Measurements from ENCODE around the gene PGLYRP3.
"Not testable (repeated sequence)": the region's sequence is repeated elsewhere in the genome, so short reads cannot be mapped to it uniquely, and the experiment has no call there.

The PGLYRP3 gene

DNA sequence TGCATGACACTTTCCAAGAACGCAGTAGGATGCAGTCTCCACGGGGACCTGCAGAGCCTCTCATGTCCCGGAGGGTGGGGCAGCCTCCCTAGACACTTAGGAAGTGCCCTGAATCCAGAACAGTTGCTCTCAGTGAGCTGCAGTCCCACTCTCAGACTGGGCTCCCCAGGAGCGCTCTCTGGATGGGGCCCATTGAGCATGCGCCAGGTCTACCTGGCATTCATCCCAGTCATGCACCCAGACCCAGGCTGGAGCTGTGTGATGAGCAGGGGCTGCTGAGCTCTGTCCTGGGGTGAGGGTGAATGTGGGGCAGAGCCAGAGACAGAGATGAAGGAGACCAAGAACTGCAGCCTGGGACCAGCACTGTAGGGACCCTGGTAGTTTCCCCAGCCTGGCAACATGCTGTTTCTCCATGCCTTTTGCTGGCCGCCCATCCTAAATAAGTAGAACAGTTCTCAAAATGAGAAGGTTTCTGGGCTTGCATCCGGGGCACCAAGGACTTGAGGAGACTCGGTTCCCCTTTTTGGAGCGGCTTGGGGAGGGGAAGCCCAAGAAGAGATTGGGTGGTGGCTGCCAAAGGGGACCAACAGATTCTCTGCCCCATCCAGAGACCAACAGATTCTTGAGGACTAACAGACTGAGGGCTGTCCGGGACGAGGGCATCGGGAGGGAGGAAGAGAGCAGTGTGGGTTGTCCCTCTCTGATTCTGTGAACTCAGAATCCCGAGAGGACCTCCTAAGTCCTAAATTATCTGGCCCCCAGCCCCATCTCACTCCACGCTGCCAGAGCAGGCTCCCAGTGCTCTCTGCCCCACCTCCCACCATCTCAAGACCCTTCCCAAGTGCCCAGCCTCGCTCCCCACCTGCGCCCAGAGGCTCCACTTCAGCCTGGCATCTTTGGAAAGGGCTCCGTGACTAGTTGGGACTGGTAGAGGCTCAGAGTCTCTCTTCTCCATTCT, 36.9 kb upstream of the PGLYRP3 start:
- peak; percentile 32 for DNase-seq (ENCODE audit: low spot score)
- FAIRE-seq: no peak

DNA sequence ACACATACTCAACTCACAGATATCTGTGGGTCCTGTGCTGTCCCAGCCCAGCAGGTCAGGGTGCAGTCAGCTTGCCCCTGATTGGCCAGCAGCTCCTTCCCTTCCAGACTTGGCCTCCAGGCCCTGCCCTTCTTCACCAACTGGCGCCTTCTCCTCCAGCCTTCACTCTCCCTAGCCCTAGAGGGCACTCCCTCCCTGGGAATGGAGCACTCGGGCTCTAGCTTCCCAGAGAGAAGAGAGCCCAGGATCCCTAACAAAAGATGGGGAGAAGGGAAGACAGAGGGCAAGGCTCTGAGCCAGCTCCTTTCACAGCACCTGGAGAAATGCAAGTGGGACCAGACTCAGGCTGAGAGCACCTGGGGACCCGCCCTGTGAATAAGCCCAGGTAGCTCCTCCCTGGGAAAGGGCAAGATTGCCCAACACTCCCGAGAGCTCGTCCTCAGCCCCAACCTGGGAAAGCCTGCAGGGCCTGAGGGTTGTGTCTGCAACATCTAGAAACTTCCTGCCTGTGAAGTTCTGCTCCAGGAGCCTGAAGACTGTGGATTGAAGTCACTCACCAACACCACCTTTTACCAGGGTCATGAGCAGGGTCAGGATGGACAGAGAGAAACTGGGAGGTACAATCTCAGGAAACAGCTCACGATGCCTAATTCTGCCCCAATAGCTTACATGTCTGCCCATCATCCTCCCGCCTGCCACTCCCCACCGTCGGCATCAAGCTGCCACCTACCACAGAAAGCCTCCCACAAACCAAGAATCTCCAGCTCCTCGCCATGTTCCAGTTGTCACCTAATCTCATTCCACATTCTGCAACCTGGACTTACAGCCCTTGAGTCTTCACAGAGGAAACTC, 36.0 kb upstream of the PGLYRP3 start, which contains the start of gene PGLYRP4:
Gene PGLYRP4, minus strand, starts transcription at position 331 of the 852 bp plus-strand sequence. CDS start 909 bp downstream, outside the sequence.
- no peak for FAIRE-seq
- DNase-seq (ENCODE audit: low spot score): no peak

DNA sequence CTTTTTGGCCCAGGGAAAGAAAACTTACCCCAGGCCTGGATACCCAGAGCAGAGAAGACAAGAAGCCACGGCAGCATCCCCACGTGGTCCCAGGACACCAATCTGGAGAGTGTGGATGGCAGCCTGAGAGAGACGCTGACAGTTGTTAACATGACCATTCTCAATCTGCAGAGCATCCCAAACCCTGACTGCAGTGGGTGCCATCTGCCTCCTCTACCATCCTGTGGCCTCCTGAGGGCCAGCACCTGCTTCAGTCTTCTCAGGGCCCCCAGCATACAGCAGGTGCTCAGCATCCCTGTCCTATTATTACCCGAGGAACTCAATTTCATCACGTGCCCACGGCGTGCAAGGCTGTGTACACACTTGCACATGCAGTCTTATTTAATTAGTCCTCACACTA, 35.1 kb upstream of the PGLYRP3 start:
- FAIRE-seq: no peak
- no peak for DNase-seq (ENCODE audit: low spot score)

DNA sequence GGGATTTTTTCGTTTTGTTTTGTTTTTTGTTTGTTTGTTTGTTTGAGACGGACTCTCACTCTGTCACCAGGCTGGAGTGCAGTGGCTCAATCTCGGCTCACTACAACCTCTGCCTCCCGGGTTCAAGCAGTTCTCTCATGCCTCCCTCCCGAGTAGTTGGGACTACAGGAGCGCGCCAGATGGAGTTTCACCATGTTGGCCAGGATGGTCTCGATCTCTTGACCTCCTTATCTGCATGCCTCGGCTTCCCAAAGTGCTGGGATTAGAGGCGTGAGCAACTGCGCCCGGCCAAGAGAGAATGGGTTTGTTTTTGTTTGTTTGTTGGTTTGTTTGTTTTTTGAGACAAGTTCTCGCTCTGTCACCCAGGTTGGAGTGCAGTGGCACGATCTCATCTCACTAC, 34.3 kb upstream of the PGLYRP3 start:
- DNase-seq (ENCODE audit: low spot score); FAIRE-seq: not testable (repeated sequence)

DNA sequence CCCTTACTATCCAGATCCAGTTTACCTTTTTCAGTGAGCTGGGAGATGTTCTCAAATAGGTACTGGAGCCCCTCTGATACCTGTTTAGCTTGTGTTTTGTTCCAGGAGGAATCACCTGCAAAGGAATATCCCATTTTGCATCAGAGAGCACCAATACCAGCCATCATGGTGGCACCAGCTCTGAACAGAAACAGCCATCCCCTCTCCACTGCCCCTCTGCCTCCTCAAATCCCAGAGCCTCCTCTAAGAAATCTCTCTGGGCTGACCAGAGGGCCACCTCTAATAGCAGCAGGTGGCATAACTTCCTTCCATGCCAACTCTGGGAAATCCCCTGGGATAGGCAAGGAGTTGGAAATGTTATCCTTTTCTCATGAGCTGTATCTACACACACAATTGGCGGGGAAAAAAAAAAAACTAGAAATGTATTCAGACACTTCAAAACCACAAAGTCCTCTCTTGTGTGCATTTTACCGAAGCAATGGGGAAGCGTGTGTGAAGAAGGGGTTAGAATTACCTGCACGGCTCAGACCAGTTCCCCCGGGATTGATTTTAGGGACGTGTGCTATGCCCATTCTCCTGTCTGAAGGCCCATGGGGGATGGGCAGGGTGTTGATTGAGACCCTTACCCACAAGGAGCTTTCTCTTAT, 33.4 kb upstream of the PGLYRP3 start:
- FAIRE-seq (no peak), DNase-seq (ENCODE audit: low spot score) (no peak)

DNA sequence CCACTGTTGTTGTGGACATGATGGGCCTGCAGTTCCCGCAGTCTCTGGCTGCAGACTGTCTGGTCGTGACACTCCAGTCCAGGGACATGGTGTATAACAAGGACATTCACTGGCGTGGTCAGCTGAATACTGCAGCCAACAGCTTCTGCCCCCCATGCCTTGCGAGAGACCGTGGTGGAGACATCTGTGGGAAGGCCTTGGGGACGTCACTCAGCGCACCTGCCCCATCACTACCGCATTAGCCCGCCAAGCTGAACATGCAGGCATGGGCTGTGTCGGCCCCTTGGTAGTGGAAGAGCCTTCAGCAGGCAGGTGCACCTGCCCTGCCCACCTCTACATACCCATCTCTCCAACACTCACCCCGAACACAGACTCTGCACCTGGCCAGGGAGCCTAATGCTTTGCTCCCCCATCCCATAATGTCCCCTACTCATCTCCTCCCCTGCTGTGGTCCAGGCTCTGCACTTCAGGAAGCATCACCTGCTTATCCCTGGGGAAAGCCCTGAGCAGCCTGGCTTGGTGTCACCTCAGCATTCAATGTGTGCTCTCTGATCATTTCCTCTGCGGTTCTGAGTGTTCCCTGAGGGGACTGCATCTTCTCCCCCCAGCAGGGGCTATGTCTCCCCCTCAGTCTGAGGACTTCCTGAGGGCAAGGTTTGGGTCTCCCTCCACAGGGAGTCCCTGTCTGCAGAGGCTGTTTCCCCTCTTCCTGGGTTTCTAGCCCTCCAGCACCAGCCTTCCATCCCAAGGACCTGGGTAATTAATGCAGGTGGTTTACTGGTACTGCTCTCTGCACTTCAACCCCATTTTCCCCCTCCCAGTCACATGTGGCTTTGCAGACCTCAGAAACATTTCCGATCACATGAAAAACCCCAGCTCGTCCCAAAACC, 32.7 kb upstream of the PGLYRP3 start:
- DNase-seq (ENCODE audit: low spot score) (no peak), FAIRE-seq (no peak)

DNA sequence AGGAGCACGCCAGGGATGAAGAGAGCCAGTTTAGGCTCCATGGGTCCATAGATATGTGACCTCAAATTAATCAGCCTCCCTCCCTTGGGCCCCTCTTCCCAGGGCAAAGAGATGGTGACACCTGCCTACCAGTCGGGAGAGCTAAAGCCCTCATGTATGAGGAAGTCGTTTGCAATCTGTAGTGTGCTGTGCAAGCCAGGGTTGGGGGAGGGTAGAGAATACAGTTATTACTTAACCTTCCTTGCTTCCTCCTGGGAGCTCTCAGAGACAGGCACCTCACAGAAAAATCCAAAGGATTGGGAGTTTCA, 31.9 kb upstream of the PGLYRP3 start:
- DNase-seq (ENCODE audit: low spot score) (no peak), FAIRE-seq (no peak)

DNA sequence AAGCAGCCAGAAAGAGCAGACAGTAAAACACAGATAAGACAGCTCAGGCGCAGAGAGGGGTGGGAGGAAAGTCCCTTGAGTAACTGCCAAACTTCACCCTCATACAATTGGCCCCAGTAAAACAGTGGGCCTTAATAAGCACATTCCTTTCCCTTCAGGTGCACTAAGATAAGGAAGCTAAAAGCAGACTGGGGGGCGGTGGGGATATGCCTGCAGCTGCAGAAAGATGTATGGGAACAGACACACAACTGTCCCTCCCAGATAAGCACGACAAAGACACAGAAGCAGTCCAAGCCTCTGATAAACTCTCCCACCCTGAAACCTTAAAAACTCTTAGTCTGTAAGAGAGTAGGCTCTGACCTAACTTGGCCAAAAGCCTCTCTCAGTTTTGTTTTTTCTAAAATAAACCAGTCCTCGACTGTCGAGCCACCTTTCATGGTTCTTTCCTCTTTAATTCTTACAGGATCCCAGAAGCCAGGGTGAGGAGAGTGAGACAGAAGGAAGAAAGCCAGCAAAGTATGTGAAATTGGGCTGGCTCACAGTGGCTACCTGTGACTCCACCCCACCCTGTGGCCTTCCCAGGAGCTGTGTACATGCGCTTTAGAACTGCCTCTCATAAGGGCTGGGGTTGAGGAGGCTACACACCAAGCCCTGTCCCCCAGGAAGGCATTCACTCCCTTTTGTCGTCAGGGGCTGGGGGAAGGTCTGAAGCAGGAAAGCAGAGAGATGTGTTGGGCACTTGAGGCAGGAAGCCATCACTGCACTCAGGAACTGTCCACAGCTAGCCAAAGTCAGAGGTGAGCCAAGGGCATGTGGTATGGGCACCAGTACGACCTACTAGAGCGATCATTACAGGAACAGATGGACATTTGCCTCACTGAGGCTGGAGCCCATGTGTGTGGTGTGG, 31.3 kb upstream of the PGLYRP3 start:
- FAIRE-seq (no peak), DNase-seq (ENCODE audit: low spot score) (no peak)

DNA sequence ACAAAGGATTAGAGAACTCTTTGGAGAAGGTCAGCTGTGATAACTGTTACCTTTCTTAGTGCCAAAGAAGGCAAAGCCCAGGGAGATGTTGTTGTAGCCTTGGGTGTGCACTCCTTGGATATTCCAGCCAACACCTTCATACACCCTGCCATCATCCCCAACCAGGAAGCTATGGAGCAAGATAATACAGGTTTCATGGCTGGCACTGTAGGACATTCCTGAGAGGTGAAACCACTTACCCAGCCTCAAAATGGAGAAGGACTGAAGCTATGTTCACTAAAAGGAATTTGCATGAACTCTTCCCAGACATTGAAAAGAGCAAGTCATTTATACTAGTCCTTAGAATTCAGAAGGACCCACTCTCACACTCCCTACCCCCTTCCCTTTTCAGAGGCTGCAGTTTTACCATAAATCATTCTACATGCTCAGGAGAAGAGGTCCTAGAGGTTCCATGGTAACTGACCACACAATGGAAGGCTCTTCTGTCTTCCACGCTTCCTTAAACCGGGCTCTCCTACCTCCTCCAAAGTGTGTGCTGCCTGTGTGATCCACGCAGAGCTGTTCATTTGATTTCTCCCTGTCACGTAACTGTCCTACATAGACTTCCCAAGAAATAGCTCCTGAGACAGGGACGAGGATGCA, 30.4 kb upstream of the PGLYRP3 start:
- DNase-seq (ENCODE audit: low spot score): no peak
- no peak for FAIRE-seq

DNA sequence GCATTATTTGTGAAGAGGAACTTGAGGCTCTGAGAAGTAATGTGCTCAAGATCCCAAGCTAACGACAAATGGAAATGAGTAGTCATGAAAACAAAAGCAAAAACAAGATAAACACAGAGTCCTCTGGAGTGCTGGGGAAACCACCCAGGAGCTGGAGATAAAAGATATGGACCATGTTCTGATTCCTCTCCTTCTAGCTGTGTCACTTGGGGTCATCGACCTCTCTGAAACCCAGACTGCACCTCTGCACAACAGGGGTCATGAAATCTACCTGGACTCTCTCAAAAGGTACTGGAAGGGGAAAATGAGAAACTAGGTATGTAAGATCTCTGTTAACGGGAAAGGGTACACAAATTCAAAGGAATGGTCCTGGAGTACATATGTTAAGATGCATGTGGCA, 29.4 kb upstream of the PGLYRP3 start:
- DNase-seq (ENCODE audit: low spot score): no peak
- no peak for FAIRE-seq

DNA sequence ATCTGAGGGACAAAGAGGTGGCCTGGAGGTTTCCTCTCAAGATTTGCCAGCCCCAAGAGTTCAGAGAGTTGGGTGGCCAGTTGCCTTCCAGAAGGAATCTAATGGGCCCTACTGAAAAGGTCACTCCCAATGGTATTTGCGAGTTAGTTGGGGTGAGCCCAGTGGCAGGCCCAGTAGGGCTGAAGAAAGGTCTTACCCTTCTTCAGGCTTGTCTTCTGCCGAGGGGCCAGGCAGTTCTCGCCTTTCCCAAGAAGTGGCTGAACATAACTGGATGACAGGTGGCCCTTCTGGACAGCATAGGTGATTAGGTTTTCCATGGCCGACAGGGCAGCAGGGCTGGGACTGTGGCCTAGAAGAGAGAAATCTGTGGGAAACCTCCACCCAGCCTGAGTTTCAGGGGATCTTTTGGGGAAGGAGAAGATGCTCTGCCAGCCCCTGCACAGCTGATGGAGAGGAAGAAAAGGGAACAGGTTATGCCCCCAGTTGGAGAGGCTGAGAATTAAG, 28.7 kb upstream of the PGLYRP3 start:
- DNase-seq (ENCODE audit: low spot score): no peak
- no peak for FAIRE-seq

DNA sequence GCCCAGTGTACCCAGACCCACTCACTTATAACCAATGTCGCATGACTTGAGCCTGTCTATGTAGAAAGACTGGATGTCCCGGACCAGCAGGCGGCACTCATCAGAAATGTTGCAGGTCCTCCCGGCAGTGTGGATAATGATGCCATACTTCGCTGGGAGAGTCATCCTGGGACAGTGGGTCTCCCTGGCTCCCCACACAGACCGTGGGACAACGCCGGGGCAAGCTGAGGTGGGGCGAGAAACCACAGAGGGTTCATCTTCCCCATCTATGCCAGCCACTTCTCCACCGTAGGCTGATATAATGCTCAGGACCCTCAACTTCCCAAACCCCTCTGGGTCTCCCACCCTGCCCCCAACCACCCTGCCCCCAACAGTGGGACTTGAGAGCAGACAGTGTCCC, 27.6 kb upstream of the PGLYRP3 start:
- no peak for FAIRE-seq
- DNase-seq (ENCODE audit: low spot score): no peak

DNA sequence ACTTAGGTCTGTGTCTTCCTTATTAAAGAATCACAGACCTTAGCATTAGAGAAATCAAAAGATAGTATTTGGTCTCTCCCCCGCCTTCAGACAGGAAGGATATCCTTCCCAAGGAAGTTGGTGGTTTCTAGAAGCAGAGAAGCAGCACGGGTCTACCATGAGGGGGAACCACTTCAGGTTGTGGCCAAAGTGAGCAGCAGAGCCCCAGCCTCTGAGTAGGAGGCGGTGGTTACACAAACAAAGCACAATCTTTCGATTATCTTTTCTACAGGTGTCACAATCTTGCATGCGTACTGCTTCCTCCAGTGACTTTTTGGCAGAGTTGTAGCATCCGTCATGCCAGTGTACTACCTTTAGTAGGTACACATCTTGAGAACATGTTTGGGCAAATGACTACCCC, 27.1 kb upstream of the PGLYRP3 start:
- FAIRE-seq (no peak), DNase-seq (ENCODE audit: low spot score) (no peak)

DNA sequence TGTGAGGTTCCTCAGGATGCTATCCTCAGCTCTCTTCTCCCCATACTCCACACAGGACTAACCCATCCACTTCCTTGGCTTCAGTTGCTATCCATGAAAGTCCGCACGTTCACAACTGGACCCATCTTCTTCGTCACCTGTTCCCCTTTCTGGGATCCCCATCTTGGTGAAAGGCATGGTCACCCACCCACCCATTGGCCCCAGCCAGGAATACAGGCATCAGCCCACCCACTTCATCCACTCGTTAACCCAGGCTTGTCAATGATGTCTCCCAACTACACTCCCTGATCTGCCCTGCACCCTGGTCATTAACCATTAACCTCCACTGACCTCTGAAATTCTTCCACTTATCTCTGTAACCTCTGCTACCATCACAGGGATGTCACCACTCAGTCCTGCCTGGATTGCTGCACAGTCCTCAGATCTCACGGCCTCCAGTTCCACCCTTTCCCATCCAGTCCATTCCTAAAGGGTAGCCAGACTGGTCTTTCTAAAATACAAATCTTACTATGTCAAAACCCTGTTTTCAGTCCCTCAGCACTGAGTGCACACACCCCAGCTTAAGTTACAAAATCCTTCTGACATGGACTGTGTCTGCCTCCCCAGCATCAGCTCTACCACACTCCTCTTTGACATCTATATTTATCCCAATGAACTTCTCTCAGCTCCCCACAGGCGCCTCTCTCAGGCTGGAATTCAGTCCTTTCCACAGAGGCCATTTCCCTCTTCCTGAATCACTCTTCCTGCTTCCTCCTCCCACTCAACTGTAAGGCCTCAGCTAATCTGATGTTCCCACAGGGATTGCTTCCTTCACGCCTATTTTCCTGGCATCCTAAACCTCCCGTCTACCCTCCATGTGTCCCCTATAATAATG, 25.5 kb upstream of the PGLYRP3 start:
- no peak for FAIRE-seq
- DNase-seq (ENCODE audit: low spot score): no peak

DNA sequence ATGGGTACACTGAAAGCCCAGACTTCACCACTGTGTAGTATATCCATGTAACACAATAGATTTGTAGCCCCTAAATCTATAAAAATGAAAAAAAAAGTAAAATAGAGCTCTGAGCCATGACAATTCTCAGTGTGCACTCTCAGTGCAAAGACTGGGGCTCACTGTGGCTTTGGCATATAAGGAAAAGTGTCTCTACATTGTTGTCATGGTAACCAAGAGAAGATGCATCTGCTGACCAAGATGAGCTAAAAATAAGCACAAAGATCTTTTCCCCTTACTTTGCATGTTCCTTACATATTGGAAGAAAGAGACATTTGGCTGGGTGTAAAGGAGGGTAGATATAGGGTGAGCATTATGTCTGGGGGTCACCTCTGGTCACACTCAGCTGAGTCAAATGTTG, 23.9 kb upstream of the PGLYRP3 start:
- no peak for DNase-seq (ENCODE audit: low spot score)
- no peak for FAIRE-seq

DNA sequence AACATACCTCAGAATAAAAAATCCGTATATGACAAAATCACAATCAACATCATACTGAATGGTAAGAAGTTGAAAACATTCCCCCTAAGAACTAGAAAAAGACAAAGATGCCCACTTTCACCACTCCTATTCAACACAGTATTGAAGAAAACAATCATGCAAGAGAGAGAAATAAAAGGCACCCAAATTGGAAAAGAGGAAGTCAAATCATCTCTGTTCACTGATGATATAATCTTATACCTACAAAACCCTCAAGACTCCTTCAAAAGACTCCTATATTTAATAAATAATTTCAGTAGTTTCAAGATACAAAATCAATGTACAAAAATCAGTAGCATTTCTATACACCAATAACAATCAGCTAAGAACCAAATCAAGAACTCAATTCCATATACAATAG, 21.1 kb upstream of the PGLYRP3 start:
- no peak for FAIRE-seq
- DNase-seq (ENCODE audit: low spot score): no peak

DNA sequence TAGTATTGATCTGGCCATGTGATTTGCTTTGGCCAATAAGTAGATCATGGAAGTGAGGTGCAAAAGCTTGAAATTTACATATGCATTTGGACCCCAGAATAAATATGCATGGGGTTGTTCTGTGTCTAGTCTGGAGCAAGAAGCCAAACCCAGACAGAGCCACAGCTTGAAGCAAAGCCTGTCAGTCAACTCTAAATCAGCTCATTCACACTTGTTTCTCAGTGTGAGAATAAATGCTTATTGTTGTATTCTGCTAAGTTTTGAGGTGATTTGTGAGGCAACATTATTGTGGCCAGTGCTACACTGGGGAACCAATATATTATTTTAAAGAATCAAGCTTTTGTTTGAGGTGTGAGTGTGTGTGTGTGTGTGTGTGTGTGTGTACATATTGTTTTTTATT, 12.2 kb upstream of the PGLYRP3 start:
- FAIRE-seq (no peak), DNase-seq (ENCODE audit: low spot score) (no peak)

DNA sequence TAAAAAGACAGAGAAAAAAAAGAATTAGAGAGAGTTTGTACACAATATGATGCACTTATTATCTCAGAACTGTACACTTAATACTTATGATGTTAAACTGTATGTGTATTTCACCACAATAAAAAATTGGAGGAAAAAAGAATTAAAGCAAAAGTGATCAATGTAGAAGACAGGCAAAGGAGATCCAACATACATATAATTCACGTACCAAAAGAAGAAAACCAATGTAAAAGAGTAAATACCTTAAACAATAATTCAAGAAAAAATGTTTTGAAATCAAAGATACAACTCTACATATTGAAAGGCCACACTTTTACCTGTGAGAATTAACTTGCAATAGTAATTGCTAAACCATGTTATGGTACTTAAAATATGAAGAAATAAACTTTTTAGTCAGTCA, 9.8 kb upstream of the PGLYRP3 start:
- DNase-seq (ENCODE audit: low spot score) (no peak), FAIRE-seq (no peak)
